GM19452 (cell line): ENCODE results near the gene HS6ST3.

Experiments used
- ATAC-seq: cut with Tn5 transposase; IDR thresholded peaks from one replicate; pipeline ENCODE4 v1.9.1; 2021; ENCODE audit not compliant: unreplicated experiment

Gene HS6ST3

DNA sequence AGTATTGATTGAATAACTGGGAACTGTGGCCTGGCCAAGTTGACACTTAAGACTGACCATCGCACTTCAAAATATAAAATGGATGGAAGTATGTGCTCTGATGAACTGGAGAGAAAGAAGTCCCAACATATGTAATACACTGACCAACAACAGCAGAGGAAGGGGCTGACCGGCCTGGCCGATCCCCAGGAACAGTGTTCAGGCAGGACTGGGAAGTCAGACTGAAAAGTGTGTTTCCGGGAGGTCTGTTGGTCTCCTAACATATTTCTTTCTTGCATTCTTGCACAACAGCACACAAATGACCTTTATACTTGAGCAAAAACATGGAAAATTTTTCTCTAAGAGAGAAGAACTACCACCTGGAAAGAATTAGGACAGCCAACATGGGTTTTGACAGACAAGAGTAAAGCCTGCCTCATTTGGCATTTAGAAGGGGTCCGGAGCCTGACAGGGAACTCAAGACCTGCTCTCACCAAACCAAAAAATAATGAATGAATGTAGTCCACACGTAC is 606.5 kb downstream of the HS6ST3 start:
- no peak for ATAC-seq

DNA sequence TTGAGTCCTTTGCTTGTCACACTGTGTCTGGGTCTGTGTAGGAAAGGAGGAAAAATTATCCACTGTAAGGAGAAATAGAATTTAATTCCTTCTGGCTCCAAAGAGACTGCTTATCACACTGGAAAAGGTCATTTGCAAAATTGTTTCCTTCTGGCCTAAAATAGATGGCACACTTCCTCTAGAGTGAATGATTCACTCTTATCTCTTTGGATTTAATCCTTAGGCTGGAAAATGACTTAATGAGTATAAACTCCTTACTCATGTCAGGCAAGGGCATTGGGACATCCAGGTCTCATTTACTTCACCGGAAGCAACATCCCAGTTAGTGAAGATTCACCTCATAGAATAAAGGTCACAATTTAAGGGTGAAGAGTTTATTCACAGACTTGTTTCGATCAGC is 610.8 kb downstream of the HS6ST3 start:
- ATAC-seq = no peak

DNA sequence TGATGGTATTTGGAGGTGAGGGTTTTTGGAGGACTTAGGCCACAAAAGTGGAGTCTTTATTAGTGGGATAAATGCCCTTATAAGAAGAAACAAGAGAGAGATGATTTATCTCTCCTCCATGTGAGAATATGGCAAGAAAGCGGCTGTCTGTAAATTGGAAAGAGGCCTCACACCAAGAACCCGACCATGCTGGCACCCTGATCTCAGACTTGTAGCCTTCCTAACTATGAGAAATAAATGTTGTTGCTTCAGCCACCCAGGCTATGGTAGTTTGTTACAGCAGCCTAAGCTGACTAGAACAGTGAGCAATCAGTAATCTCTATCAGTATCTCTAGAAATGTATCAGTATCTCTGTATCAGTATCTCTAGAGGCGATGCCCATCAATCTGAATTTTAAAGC is 617.2 kb downstream of the HS6ST3 start:
- no peak for ATAC-seq

DNA sequence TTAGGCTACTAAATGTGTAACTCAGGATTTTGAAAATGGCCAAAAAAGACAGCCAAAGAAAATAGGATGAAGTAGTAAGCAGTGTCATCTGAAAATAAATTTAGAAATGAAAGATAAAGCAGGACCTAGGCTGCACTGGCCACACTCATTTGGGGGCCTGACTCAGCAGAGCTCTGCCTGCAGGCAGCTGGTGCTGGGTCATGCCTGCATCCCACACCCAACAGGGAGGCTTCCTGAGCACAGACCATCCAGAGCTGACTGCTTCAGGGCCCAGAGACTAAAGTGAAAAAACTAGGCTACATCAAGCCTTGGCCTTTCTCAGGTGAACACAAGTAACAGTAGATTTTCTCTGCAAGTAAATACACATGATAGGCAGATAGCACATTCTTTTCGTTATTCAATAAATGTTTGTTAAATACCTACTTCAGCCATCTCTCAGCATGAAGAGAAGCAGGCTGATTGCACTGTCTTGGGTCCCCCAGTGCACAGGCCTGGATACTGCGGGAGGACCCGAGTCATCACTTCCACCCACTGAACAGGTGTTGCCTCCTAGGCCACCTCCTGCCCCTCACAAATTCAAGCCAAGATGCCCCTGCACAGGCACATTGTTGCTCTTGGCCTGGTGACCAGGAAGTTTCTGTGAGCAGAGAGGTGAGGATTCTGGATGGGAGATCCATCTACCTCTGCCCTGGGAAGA is 620.4 kb downstream of the HS6ST3 start:
- ATAC-seq = no peak

DNA sequence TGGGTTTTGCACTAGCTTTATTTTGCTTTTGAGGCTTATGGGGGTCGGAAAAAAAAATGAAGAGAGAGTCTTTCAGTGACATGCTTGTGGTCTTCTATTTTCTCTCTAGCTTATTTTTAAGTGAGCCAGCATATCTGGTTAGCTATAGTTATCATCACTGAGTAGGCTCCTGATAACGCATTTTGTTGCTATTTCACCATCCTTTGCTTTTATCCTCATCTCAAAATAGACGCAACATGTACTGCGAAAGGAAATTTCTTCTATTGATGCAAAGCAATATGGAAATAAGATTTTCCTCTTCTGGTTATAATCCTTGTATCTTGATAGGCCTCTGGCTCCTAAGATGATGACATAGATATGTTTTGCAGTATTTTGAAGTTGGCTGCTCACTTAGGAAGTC is 630.5 kb downstream of the HS6ST3 start:
- ATAC-seq = no peak

DNA sequence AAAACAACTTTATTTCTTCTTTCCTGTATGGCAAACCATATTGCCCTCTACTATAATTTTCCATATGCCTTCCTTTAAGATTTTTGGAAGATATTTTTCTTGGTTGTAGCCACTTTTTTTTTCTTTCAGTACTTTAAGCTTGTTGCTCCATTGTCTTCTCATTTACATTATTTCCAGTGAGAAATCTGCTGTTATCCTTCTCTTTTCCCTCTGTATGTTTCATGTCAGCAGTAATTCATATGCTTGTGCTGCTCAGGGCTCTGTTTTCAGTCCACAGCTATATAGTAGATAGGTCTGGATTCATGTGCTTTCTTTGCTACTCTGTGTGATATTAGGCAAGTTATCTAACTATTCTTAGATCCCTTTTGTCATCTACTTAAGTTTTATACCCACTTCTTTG is 636.7 kb downstream of the HS6ST3 start:
- no peak for ATAC-seq

DNA sequence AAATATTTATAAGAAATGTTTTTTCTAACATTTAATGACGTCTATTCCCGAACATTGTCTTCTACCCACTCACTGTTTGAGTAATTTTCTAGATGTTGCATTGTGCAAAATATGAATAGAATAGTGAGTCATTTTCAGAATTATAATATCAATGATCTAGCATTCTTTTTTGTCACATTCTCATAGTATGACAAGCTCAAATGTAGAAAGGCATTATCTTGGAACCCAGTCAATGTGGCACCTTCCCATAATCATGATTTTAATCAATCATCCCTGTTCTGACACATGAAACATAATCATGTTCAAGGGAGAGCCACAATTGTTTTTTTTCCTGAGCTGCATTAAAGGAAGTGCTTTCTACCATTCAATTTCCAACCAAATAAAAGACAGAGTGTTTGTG is 638.6 kb downstream of the HS6ST3 start:
- no peak for ATAC-seq

DNA sequence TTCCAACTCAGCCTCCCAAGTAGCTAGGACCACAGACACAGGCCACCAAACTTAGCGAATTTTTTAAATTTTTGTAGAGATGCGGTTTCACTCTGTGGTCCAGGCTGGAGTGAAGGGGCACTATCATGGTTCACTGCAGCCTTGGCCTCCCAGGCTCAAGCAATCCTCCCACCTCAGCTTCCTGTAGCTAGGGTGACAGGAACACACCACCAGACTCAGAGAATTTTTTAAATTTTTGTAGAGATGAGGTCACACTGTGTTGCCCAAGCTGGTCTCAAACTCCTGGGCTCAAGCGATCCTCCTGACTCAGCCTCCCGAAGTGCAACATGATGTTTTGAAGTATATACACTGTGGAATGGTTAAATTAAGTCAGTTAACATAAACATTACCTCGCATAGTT is 640.8 kb downstream of the HS6ST3 start:
- no peak for ATAC-seq

DNA sequence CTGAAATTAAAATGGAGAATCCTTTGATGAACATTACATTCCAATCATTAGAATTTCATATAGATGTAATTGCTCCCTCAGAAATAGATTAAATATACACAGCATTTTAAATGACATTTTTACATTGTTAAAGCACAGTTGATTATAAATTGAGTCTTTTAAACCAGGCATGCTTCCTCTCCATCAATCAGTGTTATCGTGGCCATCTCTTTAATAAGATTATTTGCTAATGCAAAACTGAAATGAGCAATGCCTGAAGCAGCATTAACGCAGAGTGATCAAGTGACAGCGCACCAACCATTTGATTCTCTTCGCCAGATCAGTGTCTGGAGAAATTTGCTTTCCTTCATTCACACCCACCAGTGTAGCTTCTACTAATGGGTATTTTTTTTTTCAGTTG is 644.6 kb downstream of the HS6ST3 start:
- ATAC-seq = no peak

DNA sequence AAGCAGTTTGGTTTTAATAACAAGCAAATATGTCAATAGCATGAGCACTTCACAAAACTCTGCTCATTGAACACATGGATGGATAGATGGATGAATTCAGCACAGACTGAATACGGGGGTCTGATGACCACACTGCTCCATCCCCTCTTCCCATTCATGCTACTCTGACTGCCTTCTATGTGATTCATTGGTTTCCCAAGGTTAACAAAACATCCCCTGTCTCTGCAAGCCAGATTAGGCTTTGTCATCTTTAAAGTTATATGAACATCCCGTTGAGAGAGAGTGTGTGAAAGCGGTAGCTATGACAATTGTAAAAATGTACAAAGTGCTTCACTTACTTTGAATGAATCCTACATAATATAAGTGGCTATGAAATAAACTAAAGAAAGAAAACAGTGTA is 651.9 kb downstream of the HS6ST3 start:
- ATAC-seq = no peak

DNA sequence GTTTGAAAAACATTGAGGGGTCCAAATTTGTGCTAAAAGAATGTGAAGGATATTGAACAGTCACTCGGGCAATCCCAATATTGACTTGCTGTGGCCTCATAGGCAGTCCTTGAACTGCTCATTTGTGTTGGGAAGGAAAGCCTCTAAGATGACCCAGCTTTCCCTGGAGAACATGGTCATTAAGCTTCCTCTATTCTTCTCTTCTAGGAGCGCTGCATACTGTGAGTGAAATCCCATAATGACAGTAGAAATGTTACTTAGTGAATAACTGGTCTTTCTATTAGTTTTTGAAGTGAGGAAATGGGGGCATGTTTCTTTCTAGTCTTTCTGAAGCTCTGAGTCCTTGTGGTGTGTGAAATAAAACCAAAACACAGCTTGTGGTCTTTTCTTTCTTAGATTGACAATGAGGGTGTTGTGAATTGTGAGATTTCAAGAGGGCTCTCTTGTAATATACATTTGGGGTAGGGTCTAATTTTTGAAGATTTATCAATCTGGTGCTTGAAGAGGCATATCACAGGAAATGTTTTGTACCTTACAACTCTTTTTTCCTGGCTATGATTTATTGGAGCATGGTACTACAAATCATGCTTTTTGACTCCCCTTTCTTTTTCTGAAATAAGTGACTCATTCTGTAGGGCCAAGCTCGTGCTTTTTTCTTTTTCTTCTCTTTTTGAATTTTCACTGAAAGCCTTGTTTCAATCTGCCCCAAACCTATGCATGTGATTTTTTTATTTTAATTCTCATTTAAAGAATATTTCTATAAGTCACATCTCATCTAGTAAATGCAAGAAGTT is 653.6 kb downstream of the HS6ST3 start:
- no peak for ATAC-seq

DNA sequence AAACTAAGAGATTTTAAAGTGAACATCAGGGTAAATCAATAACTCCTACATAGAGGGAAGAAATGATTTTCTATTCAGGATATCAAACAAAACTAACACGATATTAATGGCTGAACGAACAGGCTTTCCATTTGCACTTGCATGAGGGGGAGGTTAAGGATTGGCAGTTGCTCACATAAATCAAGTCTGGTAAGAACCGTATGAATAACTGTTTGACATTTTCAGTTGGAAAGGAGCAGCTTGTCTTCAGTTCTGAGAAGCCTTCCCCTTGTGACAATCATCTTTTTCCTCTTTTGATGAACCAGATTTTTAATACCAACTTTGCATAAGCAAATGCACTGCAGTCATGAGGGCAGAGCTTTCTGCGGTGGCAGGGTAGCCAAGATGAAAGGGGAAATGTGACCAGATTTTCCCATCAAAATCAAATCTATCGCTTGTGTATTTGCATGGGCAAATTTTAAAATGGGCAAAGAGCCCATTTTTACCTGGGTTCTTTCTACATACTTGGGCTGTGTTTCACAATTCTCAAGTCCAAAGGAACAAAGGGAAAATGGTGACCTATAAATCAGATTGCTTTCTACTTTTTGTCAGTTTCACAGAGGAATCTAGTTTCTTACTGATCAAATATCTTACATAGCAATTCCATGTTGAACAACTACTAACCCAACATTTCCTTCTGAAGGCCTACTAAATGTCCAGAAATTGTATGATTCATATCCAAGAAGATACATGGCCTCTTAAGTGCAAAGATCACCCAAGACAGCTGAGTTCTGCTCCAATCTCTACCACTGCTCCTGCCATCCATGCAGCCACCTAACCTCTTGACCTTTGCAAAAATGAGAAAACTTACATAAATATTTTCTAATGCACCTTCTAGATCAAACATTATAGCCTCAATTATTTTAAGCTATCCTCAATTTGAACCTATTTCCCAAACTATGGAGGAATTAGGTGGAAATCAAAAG is 654.7 kb downstream of the HS6ST3 start:
- no peak for ATAC-seq

DNA sequence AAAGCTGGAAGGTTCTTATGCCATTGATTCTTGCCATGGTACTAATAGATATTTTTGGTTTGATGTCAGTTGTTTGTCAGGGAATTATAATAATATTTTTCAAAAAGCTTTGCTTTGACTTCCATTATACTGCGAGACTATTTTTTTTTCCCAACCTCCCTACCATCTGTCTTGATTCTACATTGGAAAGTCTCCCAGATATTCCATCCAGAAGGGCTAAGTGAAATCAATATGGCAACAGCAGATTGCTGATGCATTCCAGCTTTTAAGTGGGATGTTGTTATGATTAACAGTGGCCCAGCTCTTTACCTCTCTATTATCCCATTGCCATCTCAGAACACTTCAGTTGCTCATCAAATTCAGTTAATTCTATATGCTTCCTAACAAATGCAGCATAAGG is 657.0 kb downstream of the HS6ST3 start:
- no peak for ATAC-seq

DNA sequence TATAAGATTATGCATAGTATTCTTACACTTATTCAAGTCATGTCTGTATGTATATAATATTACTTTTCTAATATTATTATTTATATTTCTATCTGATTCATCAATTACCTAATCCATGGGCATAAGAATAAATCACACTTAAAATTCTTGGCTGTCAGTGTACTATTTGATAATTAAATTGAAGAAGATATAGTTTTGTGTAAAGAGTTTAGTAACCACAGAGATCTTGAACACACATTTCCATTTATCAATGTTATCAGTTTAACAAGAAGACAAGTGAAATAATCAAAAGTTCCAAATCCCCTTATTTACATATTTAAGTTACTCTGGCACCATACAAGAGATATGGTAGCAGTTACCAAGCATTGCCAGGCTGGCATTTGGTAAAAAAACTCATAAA is 659.9 kb downstream of the HS6ST3 start:
- no peak for ATAC-seq

DNA sequence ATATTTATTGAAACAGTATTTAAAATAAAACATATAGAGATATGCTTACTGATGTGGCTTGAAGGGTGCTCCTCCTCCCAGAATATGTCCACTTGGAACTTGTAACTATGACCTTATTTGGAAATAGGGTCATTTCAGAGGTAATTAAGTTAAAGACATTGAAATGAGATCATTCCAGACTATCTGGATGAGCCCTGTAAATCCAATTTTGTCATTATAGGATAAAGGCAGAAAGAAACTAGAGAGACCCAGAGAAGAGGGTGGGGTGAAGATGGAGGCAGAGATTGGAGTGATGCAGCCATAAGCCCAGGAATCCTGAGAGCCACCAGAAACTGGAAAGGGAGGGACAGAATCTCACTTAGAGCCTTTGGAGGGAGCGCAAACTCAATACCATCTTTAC is 661.2 kb downstream of the HS6ST3 start:
- no peak for ATAC-seq

DNA sequence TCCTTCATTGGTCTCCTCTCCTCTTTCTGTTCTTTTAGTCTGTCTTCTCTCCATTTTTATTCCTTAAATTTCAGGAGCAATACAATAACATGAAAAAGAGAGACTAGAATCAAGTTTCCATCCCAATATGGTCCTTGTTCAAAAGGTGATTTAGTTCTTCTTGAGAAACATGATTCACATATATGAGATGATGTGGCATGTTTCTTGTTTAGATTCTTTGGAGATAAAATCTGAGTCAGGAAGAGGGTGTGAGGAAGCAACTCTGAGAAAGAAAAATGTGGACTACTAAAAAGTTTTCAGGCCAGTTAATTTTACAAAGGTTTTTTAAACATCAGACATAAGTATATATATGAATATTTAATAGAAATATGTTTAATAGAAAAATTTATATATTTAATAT is 673.0 kb downstream of the HS6ST3 start:
- no peak for ATAC-seq

DNA sequence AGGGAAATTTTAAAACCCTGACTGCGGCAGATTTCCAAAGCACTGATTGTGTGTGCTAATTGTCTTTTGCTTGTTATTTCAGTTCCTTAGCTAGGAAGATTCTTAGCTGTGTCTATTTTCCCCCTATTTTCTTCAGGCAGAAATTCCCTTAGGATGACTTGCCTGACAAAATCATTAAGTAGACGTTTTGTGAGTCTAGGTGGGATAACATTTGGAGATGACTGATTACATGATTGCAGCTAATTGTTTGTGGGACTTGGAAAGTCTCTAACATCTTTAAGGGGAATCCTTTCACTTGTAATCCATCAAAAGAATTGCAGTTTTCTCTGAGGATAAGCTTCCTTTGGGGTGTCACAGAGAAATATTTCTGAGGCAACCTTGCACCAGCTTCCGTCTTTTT is 676.4 kb downstream of the HS6ST3 start:
- ATAC-seq = no peak

DNA sequence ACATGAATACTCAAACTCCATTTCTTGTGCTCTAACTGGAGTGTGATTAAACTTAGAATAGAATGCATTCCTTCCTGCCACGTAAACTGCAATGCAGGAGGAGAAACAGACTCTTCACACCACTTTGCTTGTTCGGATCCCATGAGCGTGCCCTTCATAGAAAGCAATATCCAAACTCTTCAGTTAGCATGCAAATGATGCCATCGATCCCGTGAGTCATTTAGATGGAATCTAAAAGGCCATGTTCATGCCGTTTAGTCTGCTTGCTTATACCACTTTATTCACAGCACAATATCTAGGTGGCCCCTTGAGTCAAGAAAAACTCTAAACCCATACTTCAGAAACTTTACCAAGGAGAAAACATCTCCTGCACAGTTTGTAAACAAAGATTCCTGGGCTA is 678.6 kb downstream of the HS6ST3 start:
- ATAC-seq = no peak

DNA sequence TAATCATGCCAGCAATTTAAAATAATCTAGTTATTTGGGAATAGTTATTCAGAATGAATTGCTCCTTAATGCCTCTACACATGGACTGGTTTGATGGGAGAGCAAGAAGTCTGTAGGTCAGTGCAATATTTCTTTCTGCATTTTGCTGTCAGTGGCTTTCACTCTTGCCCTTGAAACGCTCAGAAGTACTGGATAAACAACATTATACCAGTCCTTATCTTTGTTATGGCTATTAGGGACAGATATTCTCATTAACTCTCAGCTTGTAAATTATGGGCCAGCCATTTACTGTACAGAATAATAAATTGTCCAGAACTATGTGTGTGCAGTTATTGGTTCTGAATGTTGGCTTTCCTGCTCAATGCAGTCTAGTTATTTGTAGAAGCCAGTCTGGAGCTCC is 680.0 kb downstream of the HS6ST3 start:
- no peak for ATAC-seq

DNA sequence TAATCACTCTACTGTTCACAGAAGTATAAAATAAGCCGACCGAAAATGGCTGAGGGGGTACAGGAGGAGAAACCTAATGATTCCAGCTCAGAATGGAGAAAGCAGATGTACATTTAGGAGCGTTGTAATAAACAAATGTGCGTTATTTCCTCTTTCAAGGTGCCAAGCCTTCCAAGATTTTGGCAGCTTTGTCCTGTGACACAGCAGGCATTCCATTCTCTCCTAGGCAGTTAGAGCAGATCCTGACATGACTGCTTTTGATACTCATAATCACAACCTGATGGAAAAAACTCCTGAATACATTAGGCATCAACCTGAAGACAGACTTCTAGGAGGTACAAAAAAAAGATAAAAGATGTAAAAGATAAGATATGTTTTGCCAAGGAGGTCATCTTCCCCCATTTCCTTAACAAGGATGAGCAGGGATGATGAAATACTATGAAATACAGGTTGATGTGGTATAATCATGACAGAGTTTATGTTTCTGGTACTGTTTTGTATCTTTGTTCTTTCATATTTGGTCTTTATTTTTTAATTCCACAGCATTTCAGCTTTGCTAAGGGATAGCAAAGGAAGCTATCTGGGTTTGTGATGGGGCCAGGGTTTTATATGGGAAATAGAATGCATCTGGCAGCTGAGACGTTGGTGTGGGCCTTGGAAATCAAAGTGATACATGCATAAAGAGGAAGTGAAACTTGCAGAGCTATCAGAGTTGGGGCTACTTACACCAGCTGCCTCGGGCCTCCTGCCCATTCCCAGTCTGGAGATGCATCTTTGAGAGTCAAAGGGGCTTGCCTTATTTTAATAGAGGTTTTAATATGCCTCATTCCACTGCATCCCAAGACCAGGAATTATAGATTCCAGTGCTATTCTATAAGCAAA is 681.8 kb downstream of the HS6ST3 start:
- ATAC-seq = peak; percentile 79
